Activated CD8-positive, alpha-beta T cell treated with anti-CD3 and anti-CD28 coated beads for 36 hours (primary cell): ENCODE data around the gene SF3A2. TPM values are rescaled to one million over a fixed set of nuclear protein-coding genes. Genes with fewer than 3 reads are reported as not detected.

ENCODE experiments used
- ATAC-seq: fragments of 200-7000 bp; cut with Tn5 transposase; one replicate; pipeline ENCODE4 v1.10.0; 2021; ENCODE audit warnings: mild to moderate bottlenecking, moderate library complexity
- CTCF ChIA-PET: fragments of 350-600 bp; sonication (Branson Sonifier 250); formaldehyde crosslinking; loops from one replicate; lab custom pipeline; 2021; ENCODE audit warnings: antibody characterized with exemption; lab: Charles Lee
- POLR2A ChIA-PET: fragments of 350-600 bp; sonication (Branson Sonifier 250); formaldehyde crosslinking; loops from one replicate; lab custom pipeline; 2021; ENCODE audit warnings: antibody characterized with exemption; lab: Charles Lee
- DNase-seq: peaks from one replicate; pipeline ENCODE4 v3.0.0-alpha.2; 2020
- H3K27ac Mint-ChIP-seq: one replicate; pipeline ENCODE4 v1.8.0; 2021; ENCODE audit warnings: mild to moderate bottlenecking, mixed read lengths
- H3K27me3 Mint-ChIP-seq: one replicate; pipeline ENCODE4 v1.8.0; 2021; ENCODE audit warnings: mixed read lengths
- H3K36me3 Mint-ChIP-seq: one replicate; pipeline ENCODE4 v1.8.0; 2021; ENCODE audit warnings: low read depth, mixed read lengths
- H3K4me1 Mint-ChIP-seq: one replicate; pipeline ENCODE4 v1.8.0; 2021; ENCODE audit warnings: low read depth, mixed read lengths
- H3K4me3 Mint-ChIP-seq: one replicate; pipeline ENCODE4 v1.8.0; 2021; ENCODE audit warnings: mild to moderate bottlenecking, moderate library complexity, mixed read lengths
- H3K9me3 Mint-ChIP-seq: one replicate; pipeline ENCODE4 v1.8.0; 2021; ENCODE audit warnings: mixed read lengths
- CTCF ChIP-seq: fragments of 200-600 bp; IDR thresholded peaks from one replicate; pipeline ENCODE4 v1.8.0; 2022; ENCODE audit warnings: antibody characterized with exemption, mild to moderate bottlenecking
- intact Hi-C: fragments of 100-400 bp; cut with micrococcal nuclease; formaldehyde crosslinking; loops from one replicate; pipeline ENCODE4 v1.10.0; 2022
- total RNA-seq, 2 experiments: library from RNA; stranded (reverse); gene quantifications; one replicate each; pipeline ENCODE4 v1.2.3, GENCODE V29; 2021

SF3A2 gene
- total RNA-seq, 2 experiments from 2014 or later = 157 to 163 TPM

- DNase-seq (peak; percentile 35), ATAC-seq (no peak)
- intact Hi-C loops = loop anchor here (10.0 kb wide), 1 partner anchor 61 kb away; no protein-coding TSS in a partner anchor
- H3K36me3 Mint-ChIP-seq = peaks cover 56% of the 10 kb centered on the region
- POLR2A ChIA-PET = interaction anchor here (0.6 to 1.7 kb wide), 18 partner anchors 9 to 195 kb away, joined by 3 to 8 read pairs (median 3); no protein-coding TSS in a partner anchor
- H3K4me1 Mint-ChIP-seq = peaks cover 44% of the 10 kb centered on the region
- CTCF ChIA-PET = interaction anchor here (0.7 to 2.0 kb wide), 10 partner anchors 14 to 92 kb away, joined by 3 to 7 read pairs (median 4); partner anchors contain the start of genes LSM7 and SPPL2B
- peak overlapping the region; percentile 85 for H3K27ac Mint-ChIP-seq
- H3K27me3 Mint-ChIP-seq = no peaks in the 10 kb centered on the region
- H3K9me3 Mint-ChIP-seq = no peaks in the 10 kb centered on the region
- peak overlapping the region; percentile 92 for H3K4me3 Mint-ChIP-seq
- TF ChIP-seq CTCF = no peak
These were observed 1.1 kb upstream of the SF3A2 start for GRCh38 chr19:2235381-2236063.

- Mint-ChIP-seq H3K4me3 (peak overlapping the region; percentile 92), H3K36me3 (peaks cover 60% of the 10 kb centered on the region), H3K27me3 (no peaks in the 10 kb centered on the region), H3K27ac (peak overlapping the region; percentile 99), H3K4me1 (peaks cover 49% of the 10 kb centered on the region), H3K9me3 (no peaks in the 10 kb centered on the region)
- intact Hi-C loops = loop anchor here (10.0 kb wide), 1 partner anchor 61 kb away; no protein-coding TSS in a partner anchor
- TF ChIP-seq CTCF = no peak
- no peak for DNase-seq
- ChIA-PET POLR2A (interaction anchor here (0.6 to 1.4 kb wide), 16 partner anchors 9 to 195 kb away, joined by 3 to 8 read pairs (median 3); no protein-coding TSS in a partner anchor), CTCF (interaction anchor here (0.7 to 2.0 kb wide), 9 partner anchors 14 to 92 kb away, joined by 3 to 7 read pairs (median 4); partner anchors contain the start of genes LSM7 and SPPL2B)
- no peak for ATAC-seq
These were observed 635 bp upstream of the SF3A2 start for GRCh38 chr19:2236064-2236313.

- H3K27ac Mint-ChIP-seq = peak overlapping the region; percentile 84
- H3K4me1 Mint-ChIP-seq = peaks cover 60% of the 10 kb centered on the region
- intact Hi-C loops = loop anchor here (10.0 kb wide), 1 partner anchor 62 kb away; no protein-coding TSS in a partner anchor
- no peaks in the 10 kb centered on the region for H3K9me3 Mint-ChIP-seq
- DNase-seq (no peak), ATAC-seq (no peak)
- H3K36me3 Mint-ChIP-seq = peaks cover 61% of the 10 kb centered on the region
- CTCF ChIA-PET = interaction anchor here (0.6 to 3.3 kb wide), 5 partner anchors 16 to 86 kb away, joined by 3 to 23 read pairs (median 3); partner anchors contain the start of gene AP3D1
- POLR2A ChIA-PET = interaction anchor here (0.7 to 10.4 kb wide), 8 partner anchors 9 to 361 kb away, joined by 3 to 202 read pairs (median 4); partner anchors contain the start of genes AMH, JSRP1 and TIMM13
- no peaks in the 10 kb centered on the region for H3K27me3 Mint-ChIP-seq
- peak overlapping the region; percentile 92 for H3K4me3 Mint-ChIP-seq
- no peak for TF ChIP-seq CTCF
These were observed 636 bp downstream of the SF3A2 start for GRCh38 chr19:2237051-2237868.

- peaks cover 65% of the 10 kb centered on the region for H3K36me3 Mint-ChIP-seq
- POLR2A ChIA-PET = interaction anchor here (0.6 to 10.4 kb wide), 11 partner anchors 8 to 395 kb away, joined by 3 to 202 read pairs (median 3); partner anchors contain the start of genes AMH, JSRP1 and TIMM13
These were observed 1.2 kb downstream of the SF3A2 start for GRCh38 chr19:2237869-2238153.

More at GRCh38 chr19:2237869-2238153, 1.2 kb downstream of the SF3A2 start:
- no peak for TF ChIP-seq CTCF
- H3K4me1 Mint-ChIP-seq = peaks cover 65% of the 10 kb centered on the region
- no peaks in the 10 kb centered on the region for H3K9me3 Mint-ChIP-seq
- peak overlapping the region; percentile 84 for H3K27ac Mint-ChIP-seq
- no peaks in the 10 kb centered on the region for H3K27me3 Mint-ChIP-seq
- DNase-seq (no peak), ATAC-seq (no peak)
- intact Hi-C loops = loop anchor here (2.0 to 10.0 kb wide), 2 partner anchors 33 to 63 kb away; no protein-coding TSS in a partner anchor
- CTCF ChIA-PET = interaction anchor here (0.6 to 3.3 kb wide), 7 partner anchors 15 to 399 kb away, joined by 3 to 23 read pairs (median 3); partner anchors contain the start of gene AP3D1
- peak overlapping the region; percentile 92 for H3K4me3 Mint-ChIP-seq
